Esophagus squamous epithelium (tissue), 4 donors: ENCODE data around the gene HIBADH.

Experiments
- POLR2A ChIP-seq, 4 donors: fragments of 450-650 bp; IDR thresholded peaks; one replicate each; pipeline ENCODE4 v1.6.1; 2017; ENCODE audit warnings: antibody characterized with exemption in 4 of 4, mild to moderate bottlenecking in 4 of 4, moderate library complexity in 3 of 4
- TF ChIP-seq, protein P1 (sequence below), 6 experiments: fragments of 450-650 bp in 4 of 6; fragments of 200-600 bp in 2 of 6; sonication (generic) in 2 of 6; IDR thresholded peaks; one replicate each; pipeline ENCODE4 v1.5.1; 2016 to 2019; ENCODE audit warnings: antibody characterized with exemption in 6 of 6, mild to moderate bottlenecking in 4 of 6, moderate library complexity in 4 of 6

DNA sequence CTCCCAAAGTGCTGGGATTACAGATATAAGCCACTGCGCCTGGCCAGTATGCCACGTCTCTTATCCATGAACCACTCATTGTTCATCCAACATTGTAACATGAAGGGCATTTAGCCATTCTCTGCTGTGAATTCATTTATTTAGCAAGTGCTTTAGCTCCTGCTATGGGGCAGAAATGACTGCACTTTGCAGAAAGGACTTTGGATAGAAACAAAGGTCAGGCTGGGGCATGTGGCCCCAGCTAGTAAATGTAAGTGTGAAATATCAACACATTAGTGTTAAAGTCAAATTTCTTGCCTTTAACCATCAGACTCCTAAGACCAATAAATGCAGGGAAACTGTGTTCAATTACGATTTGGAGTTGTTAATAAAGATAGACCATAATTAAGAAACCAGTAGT lies 49.5 kb upstream of the HIBADH start:
- TF ChIP-seq, protein P1, sequence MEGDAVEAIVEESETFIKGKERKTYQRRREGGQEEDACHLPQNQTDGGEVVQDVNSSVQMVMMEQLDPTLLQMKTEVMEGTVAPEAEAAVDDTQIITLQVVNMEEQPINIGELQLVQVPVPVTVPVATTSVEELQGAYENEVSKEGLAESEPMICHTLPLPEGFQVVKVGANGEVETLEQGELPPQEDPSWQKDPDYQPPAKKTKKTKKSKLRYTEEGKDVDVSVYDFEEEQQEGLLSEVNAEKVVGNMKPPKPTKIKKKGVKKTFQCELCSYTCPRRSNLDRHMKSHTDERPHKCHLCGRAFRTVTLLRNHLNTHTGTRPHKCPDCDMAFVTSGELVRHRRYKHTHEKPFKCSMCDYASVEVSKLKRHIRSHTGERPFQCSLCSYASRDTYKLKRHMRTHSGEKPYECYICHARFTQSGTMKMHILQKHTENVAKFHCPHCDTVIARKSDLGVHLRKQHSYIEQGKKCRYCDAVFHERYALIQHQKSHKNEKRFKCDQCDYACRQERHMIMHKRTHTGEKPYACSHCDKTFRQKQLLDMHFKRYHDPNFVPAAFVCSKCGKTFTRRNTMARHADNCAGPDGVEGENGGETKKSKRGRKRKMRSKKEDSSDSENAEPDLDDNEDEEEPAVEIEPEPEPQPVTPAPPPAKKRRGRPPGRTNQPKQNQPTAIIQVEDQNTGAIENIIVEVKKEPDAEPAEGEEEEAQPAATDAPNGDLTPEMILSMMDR (IDR thresholded peaks at IDR 0.05) = no peak
- no peak for TF ChIP-seq POLR2A (IDR thresholded peaks at IDR 0.05)
